Ammon's horn (tissue), 1 donor: Measurements from ENCODE around the gene CD109.
"Not testable (repeated sequence)": the region's sequence is repeated elsewhere in the genome, so short reads cannot be mapped to it uniquely, and the experiment has no call there.

Experiments
- DNase-seq: peaks from one replicate; pipeline ENCODE4 v3.0.0-alpha.2; 2016; ENCODE audit warnings: low spot score

The CD109 gene

GRCh38 chr6:73695619-73696421 lies at the start of gene CD109:
CD109 (plus strand) TSS chr6:73696203; CDS start chr6:73696216, 13 bp downstream.
- DNase-seq = peak; percentile 51

- DNase-seq = no peak
Observed at GRCh38 chr6:73648166-73648565, 47.8 kb upstream of the CD109 start.

GRCh38 chr6:73649783-73650182 lies 46.2 kb upstream of the CD109 start:
- no peak for DNase-seq

GRCh38 chr6:73652637-73653570 lies 43.1 kb upstream of the CD109 start:
- peak; percentile 86 for DNase-seq

- peak; percentile 95 for DNase-seq
Observed at GRCh38 chr6:73653571-73654424, 42.2 kb upstream of the CD109 start, which contains the start of gene SLC17A5. SLC17A5 (minus strand) TSS chr6:73653992; CDS start chr6:73653886, 106 bp downstream.

GRCh38 chr6:73655341-73655917 lies 40.6 kb upstream of the CD109 start:
- no peak for DNase-seq

GRCh38 chr6:73656531-73657145 lies 39.4 kb upstream of the CD109 start:
- DNase-seq = no peak

GRCh38 chr6:73657201-73657600 lies 38.8 kb upstream of the CD109 start:
- no peak for DNase-seq

- DNase-seq = no peak
Observed at GRCh38 chr6:73664701-73665100, 31.3 kb upstream of the CD109 start.

- no peak for DNase-seq
Observed at GRCh38 chr6:73665686-73666319, 30.2 kb upstream of the CD109 start.

GRCh38 chr6:73666393-73666792 lies 29.6 kb upstream of the CD109 start:
- DNase-seq = no peak

GRCh38 chr6:73667798-73668197 lies 28.2 kb upstream of the CD109 start:
- no peak for DNase-seq

- DNase-seq = no peak
Observed at GRCh38 chr6:73669005-73669404, 27.0 kb upstream of the CD109 start.

GRCh38 chr6:73671911-73672685 lies 23.9 kb upstream of the CD109 start:
- DNase-seq = no peak

GRCh38 chr6:73675466-73676098 lies 20.4 kb upstream of the CD109 start:
- peak; percentile 90 for DNase-seq

GRCh38 chr6:73679009-73679408 lies 17.0 kb upstream of the CD109 start:
- DNase-seq = no peak

- DNase-seq = not testable (repeated sequence)
Observed at GRCh38 chr6:73679846-73680245, 16.2 kb upstream of the CD109 start.

- no peak for DNase-seq
Observed at GRCh38 chr6:73680289-73680918, 15.6 kb upstream of the CD109 start.

GRCh38 chr6:73683574-73683973 lies 12.4 kb upstream of the CD109 start:
- DNase-seq = not testable (repeated sequence)
